Measurements from ENCODE around the gene FERMT3. TPM values are rescaled to one million over a fixed set of nuclear protein-coding genes. Genes with fewer than 3 reads are reported as not detected.

The FERMT3 gene
- total and polyA plus RNA-seq, 2 of the 13 experiments (the other 11 are each of a cell fraction or from before 2014, with no cell fraction given), result 0.29 TPM; not detected in 1

DNA sequence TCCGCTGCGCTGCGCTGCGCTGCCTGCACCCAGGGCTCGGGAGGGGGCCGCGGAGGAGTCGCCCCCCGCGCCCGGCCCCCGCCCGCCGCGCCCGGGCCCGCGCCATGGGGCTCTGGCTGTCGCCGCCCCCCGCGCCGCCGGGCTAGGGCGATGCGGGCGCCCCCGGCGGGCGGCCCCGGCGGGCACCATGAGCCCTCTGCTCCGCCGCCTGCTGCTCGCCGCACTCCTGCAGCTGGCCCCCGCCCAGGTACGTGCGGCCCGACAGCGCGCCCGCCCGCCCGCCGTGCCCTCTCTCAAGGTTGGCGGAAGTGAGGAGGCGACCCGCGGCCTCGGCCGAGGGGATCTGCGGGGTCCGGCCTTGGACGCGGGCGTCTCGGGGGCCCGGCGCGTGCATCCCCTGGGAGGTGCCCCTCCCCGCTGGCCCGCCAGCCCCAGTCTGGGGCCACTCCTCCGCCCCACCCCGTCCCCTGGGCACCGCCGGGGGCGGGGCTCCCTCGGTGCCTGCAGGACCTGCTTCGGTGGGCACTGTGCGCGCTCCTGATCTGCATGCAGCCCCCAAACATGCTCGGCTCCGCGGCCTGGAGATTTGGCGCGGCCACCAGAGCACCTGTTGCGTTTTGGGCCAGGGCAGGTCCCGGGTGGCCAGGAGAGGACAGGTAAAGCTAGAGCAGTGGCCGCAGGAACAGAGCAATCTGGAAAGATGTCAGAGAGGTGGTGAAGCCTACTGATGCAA is 28.3 kb downstream of the FERMT3 start (continued):
- TF ChIP-seq, protein P1, sequence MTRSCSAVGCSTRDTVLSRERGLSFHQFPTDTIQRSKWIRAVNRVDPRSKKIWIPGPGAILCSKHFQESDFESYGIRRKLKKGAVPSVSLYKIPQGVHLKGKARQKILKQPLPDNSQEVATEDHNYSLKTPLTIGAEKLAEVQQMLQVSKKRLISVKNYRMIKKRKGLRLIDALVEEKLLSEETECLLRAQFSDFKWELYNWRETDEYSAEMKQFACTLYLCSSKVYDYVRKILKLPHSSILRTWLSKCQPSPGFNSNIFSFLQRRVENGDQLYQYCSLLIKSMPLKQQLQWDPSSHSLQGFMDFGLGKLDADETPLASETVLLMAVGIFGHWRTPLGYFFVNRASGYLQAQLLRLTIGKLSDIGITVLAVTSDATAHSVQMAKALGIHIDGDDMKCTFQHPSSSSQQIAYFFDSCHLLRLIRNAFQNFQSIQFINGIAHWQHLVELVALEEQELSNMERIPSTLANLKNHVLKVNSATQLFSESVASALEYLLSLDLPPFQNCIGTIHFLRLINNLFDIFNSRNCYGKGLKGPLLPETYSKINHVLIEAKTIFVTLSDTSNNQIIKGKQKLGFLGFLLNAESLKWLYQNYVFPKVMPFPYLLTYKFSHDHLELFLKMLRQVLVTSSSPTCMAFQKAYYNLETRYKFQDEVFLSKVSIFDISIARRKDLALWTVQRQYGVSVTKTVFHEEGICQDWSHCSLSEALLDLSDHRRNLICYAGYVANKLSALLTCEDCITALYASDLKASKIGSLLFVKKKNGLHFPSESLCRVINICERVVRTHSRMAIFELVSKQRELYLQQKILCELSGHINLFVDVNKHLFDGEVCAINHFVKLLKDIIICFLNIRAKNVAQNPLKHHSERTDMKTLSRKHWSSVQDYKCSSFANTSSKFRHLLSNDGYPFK (CRISPR knock-in tag; IDR thresholded peaks at IDR 0.05; ENCODE audit: borderline replicate concordance), result no peak
- no peak for TF ChIP-seq FOXJ3 (CRISPR knock-in tag; IDR thresholded peaks at IDR 0.05; ENCODE audit: borderline replicate concordance)
- TF ChIP-seq JDP2 (CRISPR knock-in tag; IDR thresholded peaks at IDR 0.05; ENCODE audit: borderline replicate concordance), result no peak; the same call in 1 of the 2 replicates
- TF ChIP-seq ZNF121 (CRISPR knock-in tag; IDR thresholded peaks at IDR 0.05), result no peak
- TF ChIP-seq HIVEP1 (CRISPR knock-in tag; IDR thresholded peaks at IDR 0.05), result peak; percentile 45; the same call in 1 of the 2 replicates
- no peak for TF ChIP-seq HCFC1 (IDR thresholded peaks at IDR 0.05; ENCODE audit: low read depth, low read length)
- no peak for TF ChIP-seq RFX3 (CRISPR knock-in tag; IDR thresholded peaks at IDR 0.05)
- no peak for TF ChIP-seq POLR2AphosphoS5 (IDR thresholded peaks at IDR 0.05; ENCODE audit: low read depth, low read length)
- TF ChIP-seq RBFOX2 (IDR thresholded peaks at IDR 0.05; ENCODE audit: low read depth, low read length), result peak; percentile 56
- TF ChIP-seq ZNF446 (CRISPR knock-in tag; IDR thresholded peaks at IDR 0.05), result peak; percentile 61; the same call in 1 of the 2 replicates
- TF ChIP-seq NR2F6 (IDR thresholded peaks at IDR 0.05), result no peak
- no peak for TF ChIP-seq NR2F6 (CRISPR knock-in tag; IDR thresholded peaks at IDR 0.05)
- TF ChIP-seq, protein P2, sequence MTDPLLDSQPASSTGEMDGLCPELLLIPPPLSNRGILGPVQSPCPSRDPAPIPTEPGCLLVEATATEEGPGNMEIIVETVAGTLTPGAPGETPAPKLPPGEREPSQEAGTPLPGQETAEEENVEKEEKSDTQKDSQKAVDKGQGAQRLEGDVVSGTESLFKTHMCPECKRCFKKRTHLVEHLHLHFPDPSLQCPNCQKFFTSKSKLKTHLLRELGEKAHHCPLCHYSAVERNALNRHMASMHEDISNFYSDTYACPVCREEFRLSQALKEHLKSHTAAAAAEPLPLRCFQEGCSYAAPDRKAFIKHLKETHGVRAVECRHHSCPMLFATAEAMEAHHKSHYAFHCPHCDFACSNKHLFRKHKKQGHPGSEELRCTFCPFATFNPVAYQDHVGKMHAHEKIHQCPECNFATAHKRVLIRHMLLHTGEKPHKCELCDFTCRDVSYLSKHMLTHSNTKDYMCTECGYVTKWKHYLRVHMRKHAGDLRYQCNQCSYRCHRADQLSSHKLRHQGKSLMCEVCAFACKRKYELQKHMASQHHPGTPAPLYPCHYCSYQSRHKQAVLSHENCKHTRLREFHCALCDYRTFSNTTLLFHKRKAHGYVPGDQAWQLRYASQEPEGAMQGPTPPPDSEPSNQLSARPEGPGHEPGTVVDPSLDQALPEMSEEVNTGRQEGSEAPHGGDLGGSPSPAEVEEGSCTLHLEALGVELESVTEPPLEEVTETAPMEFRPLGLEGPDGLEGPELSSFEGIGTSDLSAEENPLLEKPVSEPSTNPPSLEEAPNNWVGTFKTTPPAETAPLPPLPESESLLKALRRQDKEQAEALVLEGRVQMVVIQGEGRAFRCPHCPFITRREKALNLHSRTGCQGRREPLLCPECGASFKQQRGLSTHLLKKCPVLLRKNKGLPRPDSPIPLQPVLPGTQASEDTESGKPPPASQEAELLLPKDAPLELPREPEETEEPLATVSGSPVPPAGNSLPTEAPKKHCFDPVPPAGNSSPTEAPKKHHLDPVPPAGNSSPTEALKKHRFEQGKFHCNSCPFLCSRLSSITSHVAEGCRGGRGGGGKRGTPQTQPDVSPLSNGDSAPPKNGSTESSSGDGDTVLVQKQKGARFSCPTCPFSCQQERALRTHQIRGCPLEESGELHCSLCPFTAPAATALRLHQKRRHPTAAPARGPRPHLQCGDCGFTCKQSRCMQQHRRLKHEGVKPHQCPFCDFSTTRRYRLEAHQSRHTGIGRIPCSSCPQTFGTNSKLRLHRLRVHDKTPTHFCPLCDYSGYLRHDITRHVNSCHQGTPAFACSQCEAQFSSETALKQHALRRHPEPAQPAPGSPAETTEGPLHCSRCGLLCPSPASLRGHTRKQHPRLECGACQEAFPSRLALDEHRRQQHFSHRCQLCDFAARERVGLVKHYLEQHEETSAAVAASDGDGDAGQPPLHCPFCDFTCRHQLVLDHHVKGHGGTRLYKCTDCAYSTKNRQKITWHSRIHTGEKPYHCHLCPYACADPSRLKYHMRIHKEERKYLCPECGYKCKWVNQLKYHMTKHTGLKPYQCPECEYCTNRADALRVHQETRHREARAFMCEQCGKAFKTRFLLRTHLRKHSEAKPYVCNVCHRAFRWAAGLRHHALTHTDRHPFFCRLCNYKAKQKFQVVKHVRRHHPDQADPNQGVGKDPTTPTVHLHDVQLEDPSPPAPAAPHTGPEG (CRISPR knock-in tag; IDR thresholded peaks at IDR 0.05), result peak; percentile 62; the same call in 1 of the 2 replicates
- peak; percentile 81; the same call in 1 of the 2 replicates for TF ChIP-seq ETV5 (CRISPR knock-in tag; IDR thresholded peaks at IDR 0.05; ENCODE audit: borderline replicate concordance)
- TF ChIP-seq ZNF430 (CRISPR knock-in tag; IDR thresholded peaks at IDR 0.05), result no peak; the same call in 1 of the 2 replicates
- no peak for TF ChIP-seq KDM6A (CRISPR knock-in tag; IDR thresholded peaks at IDR 0.05; ENCODE audit: low read depth)
- TF ChIP-seq RBM22 (optimal IDR thresholded peaks at IDR 0.05; ENCODE audit: low read length), result no peak
- TF ChIP-seq, protein P3, sequence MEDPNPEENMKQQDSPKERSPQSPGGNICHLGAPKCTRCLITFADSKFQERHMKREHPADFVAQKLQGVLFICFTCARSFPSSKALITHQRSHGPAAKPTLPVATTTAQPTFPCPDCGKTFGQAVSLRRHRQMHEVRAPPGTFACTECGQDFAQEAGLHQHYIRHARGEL (CRISPR knock-in tag; IDR thresholded peaks at IDR 0.05), result no peak
- TF ChIP-seq ZNF10 (CRISPR knock-in tag; IDR thresholded peaks at IDR 0.05; ENCODE audit: borderline replicate concordance, low read depth), result no peak
- no peak for TF ChIP-seq ZKSCAN5 (CRISPR knock-in tag; IDR thresholded peaks at IDR 0.05)
- no peak for TF ChIP-seq JUN (CRISPR knock-in tag; IDR thresholded peaks at IDR 0.05)
- TF ChIP-seq TCF12 (IDR thresholded peaks at IDR 0.05), result no peak
- TF ChIP-seq TCF12 (CRISPR knock-in tag; IDR thresholded peaks at IDR 0.05), result no peak
- peak; percentile 32; the same call in 1 of the 2 replicates for TF ChIP-seq RXRB (CRISPR knock-in tag; IDR thresholded peaks at IDR 0.05; ENCODE audit: borderline replicate concordance)
